ENCODE results near the gene SBSN. TPM values are rescaled to one million over a fixed set of nuclear protein-coding genes. Genes with fewer than 3 reads are reported as not detected.

SBSN gene
- total RNA-seq, 1 donor from 2014 or later: 0.24 TPM

DNA sequence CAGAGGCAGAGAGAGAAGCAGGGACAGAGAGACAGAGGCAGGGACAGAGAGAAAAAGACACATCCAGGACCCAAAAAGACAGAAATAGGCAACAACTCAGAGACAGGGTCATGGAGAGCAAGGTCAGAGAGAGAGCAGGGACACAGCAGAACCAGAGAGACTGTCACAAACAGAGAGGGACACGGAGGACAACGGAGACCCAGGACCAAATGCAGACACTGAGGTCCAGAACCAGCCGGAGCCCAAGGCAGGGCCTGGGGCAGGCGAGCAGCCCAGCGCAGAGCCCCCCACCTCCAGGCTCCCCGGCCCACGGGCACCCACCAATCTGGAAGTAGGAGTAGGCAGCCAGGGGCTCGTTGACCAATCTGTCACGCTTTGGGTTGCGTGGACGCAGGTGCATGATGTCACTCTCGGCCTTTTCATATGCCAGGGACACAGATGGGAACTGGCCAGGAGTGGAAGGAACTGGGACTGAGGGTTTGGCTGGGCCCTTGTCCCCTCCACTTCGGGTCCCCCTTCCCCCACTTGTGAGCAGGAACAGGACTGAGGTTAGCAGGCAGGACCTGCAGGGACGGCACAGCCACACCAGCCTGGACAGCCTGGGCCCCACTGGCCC is 25.4 kb upstream of the SBSN start:
- Mint-ChIP-seq H3K4me3 (ENCODE audit: low read depth) (no peak overlapping the region), H3K27ac (no peak overlapping the region), H3K4me1 (ENCODE audit: low read depth) (no peaks in the 10 kb centered on the region), H3K9me3 (ENCODE audit: low read depth) (no peaks in the 10 kb centered on the region), H3K27me3 (peaks cover 43% of the 10 kb centered on the region), H3K36me3 (ENCODE audit: insufficient read depth) (peaks cover 3% of the 10 kb centered on the region)
- TF ChIP-seq, protein P1, sequence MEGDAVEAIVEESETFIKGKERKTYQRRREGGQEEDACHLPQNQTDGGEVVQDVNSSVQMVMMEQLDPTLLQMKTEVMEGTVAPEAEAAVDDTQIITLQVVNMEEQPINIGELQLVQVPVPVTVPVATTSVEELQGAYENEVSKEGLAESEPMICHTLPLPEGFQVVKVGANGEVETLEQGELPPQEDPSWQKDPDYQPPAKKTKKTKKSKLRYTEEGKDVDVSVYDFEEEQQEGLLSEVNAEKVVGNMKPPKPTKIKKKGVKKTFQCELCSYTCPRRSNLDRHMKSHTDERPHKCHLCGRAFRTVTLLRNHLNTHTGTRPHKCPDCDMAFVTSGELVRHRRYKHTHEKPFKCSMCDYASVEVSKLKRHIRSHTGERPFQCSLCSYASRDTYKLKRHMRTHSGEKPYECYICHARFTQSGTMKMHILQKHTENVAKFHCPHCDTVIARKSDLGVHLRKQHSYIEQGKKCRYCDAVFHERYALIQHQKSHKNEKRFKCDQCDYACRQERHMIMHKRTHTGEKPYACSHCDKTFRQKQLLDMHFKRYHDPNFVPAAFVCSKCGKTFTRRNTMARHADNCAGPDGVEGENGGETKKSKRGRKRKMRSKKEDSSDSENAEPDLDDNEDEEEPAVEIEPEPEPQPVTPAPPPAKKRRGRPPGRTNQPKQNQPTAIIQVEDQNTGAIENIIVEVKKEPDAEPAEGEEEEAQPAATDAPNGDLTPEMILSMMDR (IDR thresholded peaks at IDR 0.05; ENCODE audit: unreplicated experiment): no peak
- DNase-seq (ENCODE audit: low spot score, unreplicated experiment): no peak

DNA sequence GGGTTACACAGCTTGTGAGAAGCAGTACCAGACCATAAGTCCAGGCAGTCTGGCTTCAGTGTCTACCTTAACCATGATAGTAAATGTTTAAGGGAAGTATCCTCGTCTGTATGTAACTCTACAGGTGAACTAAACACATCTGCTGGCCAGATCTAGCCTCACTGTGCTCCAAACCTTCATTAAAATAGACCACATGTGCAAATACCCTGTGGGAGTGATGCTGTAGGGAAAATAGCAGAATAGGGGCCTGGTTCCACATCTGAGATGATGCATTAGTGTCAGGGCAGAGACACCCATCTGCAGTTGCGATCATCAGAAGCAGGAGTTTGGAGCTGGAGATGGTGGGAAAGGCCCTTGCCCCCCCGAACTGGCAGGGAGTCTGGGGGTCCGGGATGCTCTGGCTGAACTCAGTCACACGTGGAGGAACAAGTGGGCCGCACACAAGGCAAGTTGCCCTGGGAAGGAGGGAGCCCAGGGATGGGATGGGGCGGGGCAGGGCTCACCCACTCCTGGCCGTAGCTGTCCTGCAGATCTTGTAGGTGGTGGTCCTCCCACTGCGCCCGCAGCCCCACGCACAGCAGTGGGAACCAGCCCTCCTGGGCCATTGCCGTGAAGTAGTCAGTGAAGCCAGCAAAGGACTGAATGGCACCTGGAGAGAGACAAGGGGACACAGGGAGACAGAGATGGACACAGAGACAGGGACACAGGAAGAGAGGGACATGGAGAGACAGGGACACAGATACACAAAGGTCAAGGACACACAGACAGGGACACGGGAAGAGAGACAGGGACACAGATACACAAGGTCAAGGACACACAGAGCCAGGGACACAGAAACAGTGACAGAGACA is 24.6 kb upstream of the SBSN start:
- Mint-ChIP-seq H3K9me3 (ENCODE audit: low read depth) (no peaks in the 10 kb centered on the region), H3K36me3 (ENCODE audit: insufficient read depth) (peaks cover 3% of the 10 kb centered on the region), H3K4me3 (ENCODE audit: low read depth) (no peak overlapping the region), H3K27ac (no peak overlapping the region), H3K27me3 (peaks cover 40% of the 10 kb centered on the region), H3K4me1 (ENCODE audit: low read depth) (no peaks in the 10 kb centered on the region)
- no peak for DNase-seq (ENCODE audit: low spot score, unreplicated experiment)
- TF ChIP-seq, protein P1 (IDR thresholded peaks at IDR 0.05; ENCODE audit: unreplicated experiment): no peak

DNA sequence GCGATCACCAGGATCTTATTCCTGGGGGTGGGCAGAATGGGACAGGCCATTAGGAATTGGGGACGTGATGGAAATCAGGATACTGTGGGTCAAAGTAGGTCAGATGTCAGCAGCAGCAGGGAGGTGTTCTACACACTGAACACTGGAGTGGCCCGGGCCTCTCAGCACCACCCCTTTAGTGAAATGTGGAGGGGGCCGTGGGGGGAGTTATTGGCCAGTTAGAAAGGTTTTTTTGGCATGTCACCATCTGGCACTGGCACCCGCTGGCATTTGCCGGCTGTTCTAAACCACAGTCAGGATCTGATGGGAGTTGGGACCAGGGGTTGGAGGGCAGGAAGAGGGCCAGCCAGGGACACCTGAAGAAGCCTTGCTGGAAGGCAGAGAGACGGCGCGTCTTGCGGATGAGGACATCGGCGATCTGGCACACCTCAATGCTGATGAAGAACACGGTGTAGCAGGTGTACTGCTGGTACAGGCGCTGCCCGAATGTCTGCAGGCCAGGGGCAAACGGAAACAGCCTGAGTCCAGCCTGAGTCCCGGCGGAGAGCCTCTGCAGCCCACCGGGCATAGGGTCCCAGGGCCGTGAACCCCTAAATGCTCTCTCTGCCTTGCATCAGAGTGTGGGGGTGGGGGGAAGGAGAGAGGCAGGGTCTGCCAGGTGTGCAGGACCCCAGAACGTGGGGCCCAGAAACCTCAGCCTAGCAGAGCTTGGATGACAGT is 23.1 kb upstream of the SBSN start:
- H3K27me3 Mint-ChIP-seq: peaks cover 27% of the 10 kb centered on the region
- H3K27ac Mint-ChIP-seq: no peak overlapping the region

DNA sequence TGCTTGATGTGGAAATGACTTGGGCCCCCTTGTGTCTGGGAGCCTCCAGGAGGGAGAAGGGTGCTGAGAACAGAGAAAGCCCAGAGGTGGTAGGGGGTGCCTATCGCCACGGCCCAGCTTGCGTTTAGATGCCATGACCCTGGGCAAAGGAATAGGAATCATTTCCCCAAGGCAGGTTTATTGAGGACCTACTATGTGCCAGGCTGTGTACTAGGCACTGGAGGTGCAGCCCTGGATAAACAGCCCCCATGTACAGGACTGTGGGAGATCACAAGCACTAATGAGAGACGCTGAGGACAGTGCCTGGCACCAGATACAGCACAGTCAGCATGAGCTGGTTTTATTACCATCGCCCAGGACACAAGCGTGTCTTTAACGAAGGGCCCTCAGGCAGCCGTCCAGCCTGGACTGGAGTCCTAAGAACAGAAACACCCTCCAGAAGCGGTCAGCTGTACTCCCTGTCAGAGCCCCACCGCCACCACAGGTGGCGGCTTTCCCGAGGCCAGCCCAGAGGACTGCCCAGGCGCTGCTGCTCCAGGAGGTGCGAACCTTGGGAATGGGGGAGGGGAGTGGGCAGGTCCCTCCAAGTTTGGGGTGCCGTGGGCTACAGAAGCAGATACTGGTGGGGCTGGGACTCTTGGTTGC is 21.9 kb upstream of the SBSN start:
- no peak overlapping the region for H3K27ac Mint-ChIP-seq
- H3K4me3 Mint-ChIP-seq (ENCODE audit: low read depth): no peak overlapping the region
- no peaks in the 10 kb centered on the region for H3K9me3 Mint-ChIP-seq (ENCODE audit: low read depth)
- peaks cover 18% of the 10 kb centered on the region for H3K27me3 Mint-ChIP-seq
- peaks cover 3% of the 10 kb centered on the region for H3K36me3 Mint-ChIP-seq (ENCODE audit: insufficient read depth)
- DNase-seq (ENCODE audit: low spot score, unreplicated experiment): no peak
- peaks cover 7% of the 10 kb centered on the region for H3K4me1 Mint-ChIP-seq (ENCODE audit: low read depth)
- TF ChIP-seq, protein P1 (IDR thresholded peaks at IDR 0.05; ENCODE audit: unreplicated experiment): no peak

More for the DNA sequence above, 23.1 kb upstream of the SBSN start:
- H3K4me1 Mint-ChIP-seq (ENCODE audit: low read depth): peaks cover 4% of the 10 kb centered on the region
- no peak overlapping the region for H3K4me3 Mint-ChIP-seq (ENCODE audit: low read depth)
- TF ChIP-seq, protein P1 (IDR thresholded peaks at IDR 0.05; ENCODE audit: unreplicated experiment): no peak
- DNase-seq (ENCODE audit: low spot score, unreplicated experiment): no peak
- no peaks in the 10 kb centered on the region for H3K9me3 Mint-ChIP-seq (ENCODE audit: low read depth)
- peaks cover 3% of the 10 kb centered on the region for H3K36me3 Mint-ChIP-seq (ENCODE audit: insufficient read depth)

Measured in progenitor cell of endocrine pancreas (in vitro differentiated cells).